ENCODE data around the gene STAG2. TPM values are rescaled to one million over a fixed set of nuclear protein-coding genes. Genes with fewer than 3 reads are reported as not detected.

STAG2 gene
- total RNA-seq = 82.2 and 86.4 TPM in 2 replicates

DNA sequence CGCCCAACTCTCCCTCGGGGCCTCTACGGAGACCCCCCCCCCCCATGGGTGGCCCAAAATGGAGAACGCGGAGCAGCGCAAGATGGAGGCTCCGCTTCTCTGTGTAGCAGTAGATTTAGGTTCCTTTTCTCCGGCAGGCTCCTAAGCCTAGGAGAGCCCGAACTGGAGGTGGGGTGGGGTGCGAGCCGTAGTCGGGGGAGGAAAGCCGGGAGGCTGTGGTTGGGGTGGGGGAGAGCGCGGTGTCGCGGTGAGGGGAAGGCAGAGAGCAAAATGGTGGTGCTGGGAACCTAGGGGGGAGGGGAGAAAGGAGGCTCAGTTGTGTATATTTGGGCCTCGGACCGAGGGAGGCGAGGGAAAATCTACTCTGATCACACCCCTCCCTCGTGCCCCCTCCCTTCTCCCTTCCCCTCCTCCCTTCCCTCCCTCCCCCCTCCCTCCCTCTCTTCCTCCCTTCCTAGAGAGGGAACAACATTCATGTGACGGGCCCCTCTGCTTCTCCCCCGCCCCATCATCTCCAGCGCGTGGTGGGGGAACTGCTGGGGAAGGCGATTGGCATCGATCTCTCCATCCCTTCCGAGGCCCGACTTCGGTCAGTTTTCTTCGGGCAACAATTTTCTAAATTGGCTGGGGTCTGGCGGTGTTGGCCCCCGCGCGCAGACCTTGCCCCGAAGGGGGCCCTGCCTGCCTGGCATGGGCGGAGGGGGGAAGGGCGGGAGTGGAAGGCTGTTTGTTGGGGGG, at the start of gene STAG2:
TSS of gene STAG2 (plus strand) at position 439 of the 738 bp plus-strand sequence. CDS start 60,922 bp downstream, outside the sequence.

Other genes starting within 250 kb of the STAG2 start
- gene THOC2, start 228.7 kb upstream of the STAG2 start, total RNA-seq = 52.3 and 70.4 TPM in 2 replicates
- 40.7 and 41.0 TPM in 2 replicates for gene XIAP, start 101.7 kb upstream of the STAG2 start, total RNA-seq